ENCODE results near the gene TMEM72. TPM values are rescaled to one million over a fixed set of nuclear protein-coding genes. Genes with fewer than 3 reads are reported as not detected.

The TMEM72 gene
- total and polyA plus RNA-seq, 2 donors (not counting 3 experiments of a cell fraction or from before 2014, with no cell fraction given): not detected

GRCh38 chr10:44873160-44873559 is 38.0 kb upstream of the TMEM72 start:
- Histone ChIP-seq H3K9me1 (replicated peaks; ENCODE audit: control insufficient read depth, extremely low read depth, insufficient read depth, low read length) (no peaks in the 10 kb centered on the region), H3K9ac (replicated peaks; ENCODE audit: extremely low read depth, insufficient read depth, low read length) (no peak overlapping the region), H3K4me3 (replicated peaks in 1 of 3; ENCODE audit: insufficient read depth in 1 of 3, low read depth in 1 of 3, low read length in 3 of 3) (no peak overlapping the region), H4K20me1 (replicated peaks; ENCODE audit: control insufficient read depth, extremely low read depth, insufficient read depth, low read length) (no peaks in the 10 kb centered on the region), H3K4me2 (ENCODE audit: insufficient read depth, low read length) (no peak overlapping the region), H2AFZ (ENCODE audit: low read depth, low read length) (no peak overlapping the region), H3K27me3 (ENCODE audit: control insufficient read depth in 2 of 2, insufficient read depth in 2 of 2, low read length in 2 of 2) (peaks cover 0 to 2% of the 10 kb centered on the region in 2 experiments), H3K9me3 (replicated peaks; ENCODE audit: control insufficient read depth, insufficient read depth, low read length) (no peaks in the 10 kb centered on the region), H3K4me1 (ENCODE audit: control insufficient read depth, extremely low read depth, insufficient read depth, low read length) (no peaks in the 10 kb centered on the region), H3K27ac (ENCODE audit: insufficient read depth, low read depth, low read length) (no peak overlapping the region), H3K79me2 (ENCODE audit: control insufficient read depth, insufficient read depth, low read length) (no peaks in the 10 kb centered on the region), H3K36me3 (ENCODE audit: control insufficient read depth in 2 of 2, extremely low read depth in 1 of 2, insufficient read depth in 2 of 2, low read length in 2 of 2) (no peaks in the 10 kb centered on the region)
- TF ChIP-seq FOS (IDR thresholded peaks at IDR 0.05; ENCODE audit: borderline replicate concordance, insufficient read depth, low read length) (no peak), POLR2A (IDR thresholded peaks at IDR 0.05; ENCODE audit: low read depth, low read length) (no peak), EZH2 (IDR thresholded peaks at IDR 0.05; ENCODE audit: borderline replicate concordance, low read depth, low read length, severe bottlenecking) (no peak), JUN (IDR thresholded peaks at IDR 0.05; ENCODE audit: borderline replicate concordance, insufficient read depth, insufficient read length, low read depth) (no peak), POLR2AphosphoS5 (IDR thresholded peaks at IDR 0.05; ENCODE audit: insufficient read depth, low read depth, low read length) (no peak)
- TF ChIP-seq, protein P1, sequence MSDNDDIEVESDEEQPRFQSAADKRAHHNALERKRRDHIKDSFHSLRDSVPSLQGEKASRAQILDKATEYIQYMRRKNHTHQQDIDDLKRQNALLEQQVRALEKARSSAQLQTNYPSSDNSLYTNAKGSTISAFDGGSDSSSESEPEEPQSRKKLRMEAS (IDR thresholded peaks at IDR 0.05; ENCODE audit: insufficient read depth, insufficient read length): no peak
- DNase-seq (ENCODE audit: low read depth, low spot score): no peak
- intact Hi-C loops (cut with micrococcal nuclease): loop anchor here (10.0 kb wide), 1 partner anchor 988 kb away; no protein-coding TSS in a partner anchor
- no TSS peak for BruUV-seq (replicated peaks)
- ChIA-PET POLR2A (no interaction called here), CTCF (no interaction called here)
- dilution Hi-C loops (cut with MboI; ENCODE audit: extremely low pct_ligation_motif_present, low sequenced_read_pairs): no loop called here
- FAIRE-seq: no peak

GRCh38 chr10:44874166-44874565 is 37.0 kb upstream of the TMEM72 start:
- no peaks in the 10 kb centered on the region for H4K20me1 ChIP-seq (replicated peaks; ENCODE audit: control insufficient read depth, extremely low read depth, insufficient read depth, low read length)
- H3K4me3 ChIP-seq (replicated peaks in 1 of 3; ENCODE audit: insufficient read depth in 1 of 3, low read depth in 1 of 3, low read length in 3 of 3): no peak overlapping the region
- no peak overlapping the region for H3K27ac ChIP-seq (ENCODE audit: insufficient read depth, low read depth, low read length)
- no peak overlapping the region for H3K9ac ChIP-seq (replicated peaks; ENCODE audit: extremely low read depth, insufficient read depth, low read length)
- peaks cover 0 to 4% of the 10 kb centered on the region in 2 experiments for H3K27me3 ChIP-seq (ENCODE audit: control insufficient read depth in 2 of 2, insufficient read depth in 2 of 2, low read length in 2 of 2)
- no peaks in the 10 kb centered on the region for H3K79me2 ChIP-seq (ENCODE audit: control insufficient read depth, insufficient read depth, low read length)
- POLR2A ChIA-PET: no interaction called here
- no TSS peak for BruUV-seq (replicated peaks)
- CTCF ChIA-PET: no interaction called here
- H3K4me1 ChIP-seq (ENCODE audit: control insufficient read depth, extremely low read depth, insufficient read depth, low read length): peaks cover 6% of the 10 kb centered on the region
- H3K36me3 ChIP-seq (ENCODE audit: control insufficient read depth in 2 of 2, extremely low read depth in 1 of 2, insufficient read depth in 2 of 2, low read length in 2 of 2): no peaks in the 10 kb centered on the region
- no peaks in the 10 kb centered on the region for H3K9me1 ChIP-seq (replicated peaks; ENCODE audit: control insufficient read depth, extremely low read depth, insufficient read depth, low read length)
- intact Hi-C loops (cut with micrococcal nuclease) (loop anchor here (10.0 kb wide), 1 partner anchor 989 kb away; no protein-coding TSS in a partner anchor), dilution Hi-C loops (cut with MboI; ENCODE audit: extremely low pct_ligation_motif_present, low sequenced_read_pairs) (no loop called here)
- no peaks in the 10 kb centered on the region for H3K9me3 ChIP-seq (replicated peaks; ENCODE audit: control insufficient read depth, insufficient read depth, low read length)
- H3K4me2 ChIP-seq (ENCODE audit: insufficient read depth, low read length): no peak overlapping the region
- TF ChIP-seq EZH2 (IDR thresholded peaks at IDR 0.05; ENCODE audit: borderline replicate concordance, low read depth, low read length, severe bottlenecking): no peak
- TF ChIP-seq FOS (IDR thresholded peaks at IDR 0.05; ENCODE audit: borderline replicate concordance, insufficient read depth, low read length): no peak
- TF ChIP-seq, protein P1 (IDR thresholded peaks at IDR 0.05; ENCODE audit: insufficient read depth, insufficient read length): no peak
- no peak for TF ChIP-seq JUN (IDR thresholded peaks at IDR 0.05; ENCODE audit: borderline replicate concordance, insufficient read depth, insufficient read length, low read depth)
- no peak for TF ChIP-seq MYC (IDR thresholded peaks at IDR 0.05; ENCODE audit: low read depth, low read length)
- TF ChIP-seq POLR2AphosphoS5 (IDR thresholded peaks at IDR 0.05; ENCODE audit: insufficient read depth, low read depth, low read length): no peak
- no peak for TF ChIP-seq GATA2 (IDR thresholded peaks at IDR 0.05; ENCODE audit: insufficient read depth, insufficient read length, low read depth, low read length)
- TF ChIP-seq, protein P2, sequence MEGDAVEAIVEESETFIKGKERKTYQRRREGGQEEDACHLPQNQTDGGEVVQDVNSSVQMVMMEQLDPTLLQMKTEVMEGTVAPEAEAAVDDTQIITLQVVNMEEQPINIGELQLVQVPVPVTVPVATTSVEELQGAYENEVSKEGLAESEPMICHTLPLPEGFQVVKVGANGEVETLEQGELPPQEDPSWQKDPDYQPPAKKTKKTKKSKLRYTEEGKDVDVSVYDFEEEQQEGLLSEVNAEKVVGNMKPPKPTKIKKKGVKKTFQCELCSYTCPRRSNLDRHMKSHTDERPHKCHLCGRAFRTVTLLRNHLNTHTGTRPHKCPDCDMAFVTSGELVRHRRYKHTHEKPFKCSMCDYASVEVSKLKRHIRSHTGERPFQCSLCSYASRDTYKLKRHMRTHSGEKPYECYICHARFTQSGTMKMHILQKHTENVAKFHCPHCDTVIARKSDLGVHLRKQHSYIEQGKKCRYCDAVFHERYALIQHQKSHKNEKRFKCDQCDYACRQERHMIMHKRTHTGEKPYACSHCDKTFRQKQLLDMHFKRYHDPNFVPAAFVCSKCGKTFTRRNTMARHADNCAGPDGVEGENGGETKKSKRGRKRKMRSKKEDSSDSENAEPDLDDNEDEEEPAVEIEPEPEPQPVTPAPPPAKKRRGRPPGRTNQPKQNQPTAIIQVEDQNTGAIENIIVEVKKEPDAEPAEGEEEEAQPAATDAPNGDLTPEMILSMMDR (IDR thresholded peaks at IDR 0.05; ENCODE audit: extremely low read depth in 1 of 2, insufficient read depth in 1 of 2, low read depth in 1 of 2, low read length in 2 of 2): no peak
- TF ChIP-seq POLR2A (IDR thresholded peaks at IDR 0.05; ENCODE audit: low read depth, low read length): no peak
- DNase-seq (ENCODE audit: low read depth, low spot score): no peak
- H2AFZ ChIP-seq (ENCODE audit: low read depth, low read length): no peak overlapping the region
- no peak for FAIRE-seq
